ENCODE data around the gene ASPDH.

The ASPDH gene

GRCh38 chr19:50557009-50557613, 43.4 kb upstream of the ASPDH start:
- Mint-ChIP-seq H3K27me3 (ENCODE audit: low read depth, poor library complexity) (peaks cover 82% of the 10 kb centered on the region), H3K9me3 (no peaks in the 10 kb centered on the region), H3K27ac (no peak overlapping the region), H3K36me3 (ENCODE audit: low read depth) (no peaks in the 10 kb centered on the region), H3K4me3 (peak overlapping the region; percentile 85), H3K4me1 (peaks cover 39% of the 10 kb centered on the region)
- no peak for TF ChIP-seq CTCF (IDR thresholded peaks at IDR 0.05)
- no peak for DNase-seq

GRCh38 chr19:50556282-50557008, 42.7 kb upstream of the ASPDH start:
- Mint-ChIP-seq H3K9me3 (no peaks in the 10 kb centered on the region), H3K27ac (no peak overlapping the region), H3K27me3 (ENCODE audit: low read depth, poor library complexity) (peaks cover 86% of the 10 kb centered on the region), H3K36me3 (ENCODE audit: low read depth) (no peaks in the 10 kb centered on the region), H3K4me1 (peaks cover 45% of the 10 kb centered on the region), H3K4me3 (peak overlapping the region; percentile 85)
- peak; percentile 91 for TF ChIP-seq CTCF (IDR thresholded peaks at IDR 0.05)
- peak; percentile 98 for DNase-seq

- no peak overlapping the region for H3K27ac Mint-ChIP-seq
- H3K27me3 Mint-ChIP-seq (ENCODE audit: low read depth, poor library complexity): peaks cover 84% of the 10 kb centered on the region
- no peaks in the 10 kb centered on the region for H3K36me3 Mint-ChIP-seq (ENCODE audit: low read depth)
- H3K9me3 Mint-ChIP-seq: no peaks in the 10 kb centered on the region
- DNase-seq: no peak
- no peak for TF ChIP-seq CTCF (IDR thresholded peaks at IDR 0.05)
- H3K4me3 Mint-ChIP-seq: peak overlapping the region; percentile 85
- peaks cover 41% of the 10 kb centered on the region for H3K4me1 Mint-ChIP-seq
Observed at GRCh38 chr19:50555450-50556281, 42.0 kb upstream of the ASPDH start.

GRCh38 chr19:50555033-50555432, 41.3 kb upstream of the ASPDH start:
- Mint-ChIP-seq H3K4me1 (peaks cover 48% of the 10 kb centered on the region), H3K9me3 (no peaks in the 10 kb centered on the region), H3K27ac (no peak overlapping the region), H3K27me3 (ENCODE audit: low read depth, poor library complexity) (peaks cover 84% of the 10 kb centered on the region), H3K36me3 (ENCODE audit: low read depth) (no peaks in the 10 kb centered on the region), H3K4me3 (peak overlapping the region; percentile 57)
- DNase-seq: no peak
- no peak for TF ChIP-seq CTCF (IDR thresholded peaks at IDR 0.05)

DNA sequence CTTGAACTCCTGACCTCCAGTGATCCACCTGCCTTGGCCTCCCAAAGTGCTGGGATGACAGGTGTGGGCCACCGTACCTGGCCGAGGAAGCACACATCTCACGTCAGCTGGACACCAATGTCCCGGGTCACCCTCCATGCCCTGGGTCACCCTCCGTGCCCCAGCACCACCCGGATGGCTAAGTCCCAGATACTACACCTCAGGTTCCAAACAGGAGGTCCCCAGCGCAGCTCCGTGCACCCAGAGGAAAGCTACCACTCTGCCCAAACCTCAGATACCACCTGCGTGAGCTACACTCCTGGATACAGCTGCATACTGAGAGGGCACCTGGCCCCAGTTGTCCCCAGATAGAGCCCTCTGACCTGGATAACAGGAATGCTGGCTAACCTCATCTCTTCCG, 40.5 kb upstream of the ASPDH start:
- DNase-seq: no peak
- no peak overlapping the region for H3K27ac Mint-ChIP-seq
- H3K27me3 Mint-ChIP-seq (ENCODE audit: low read depth, poor library complexity): peaks cover 83% of the 10 kb centered on the region
- peaks cover 44% of the 10 kb centered on the region for H3K4me1 Mint-ChIP-seq
- H3K4me3 Mint-ChIP-seq: no peak overlapping the region
- no peaks in the 10 kb centered on the region for H3K9me3 Mint-ChIP-seq
- TF ChIP-seq CTCF (IDR thresholded peaks at IDR 0.05): no peak
- H3K36me3 Mint-ChIP-seq (ENCODE audit: low read depth): no peaks in the 10 kb centered on the region
